ENCODE results near the gene FRMD6.
A peak's percentile ranks its signal among the peaks of the same experiment; 100 is the strongest.

Gene FRMD6

GRCh38 chr14:51650716-51651387 is 858 bp upstream of the FRMD6 start:
- no peak for DNase-seq (ENCODE audit: low read depth)
- TF ChIP-seq, protein P1, sequence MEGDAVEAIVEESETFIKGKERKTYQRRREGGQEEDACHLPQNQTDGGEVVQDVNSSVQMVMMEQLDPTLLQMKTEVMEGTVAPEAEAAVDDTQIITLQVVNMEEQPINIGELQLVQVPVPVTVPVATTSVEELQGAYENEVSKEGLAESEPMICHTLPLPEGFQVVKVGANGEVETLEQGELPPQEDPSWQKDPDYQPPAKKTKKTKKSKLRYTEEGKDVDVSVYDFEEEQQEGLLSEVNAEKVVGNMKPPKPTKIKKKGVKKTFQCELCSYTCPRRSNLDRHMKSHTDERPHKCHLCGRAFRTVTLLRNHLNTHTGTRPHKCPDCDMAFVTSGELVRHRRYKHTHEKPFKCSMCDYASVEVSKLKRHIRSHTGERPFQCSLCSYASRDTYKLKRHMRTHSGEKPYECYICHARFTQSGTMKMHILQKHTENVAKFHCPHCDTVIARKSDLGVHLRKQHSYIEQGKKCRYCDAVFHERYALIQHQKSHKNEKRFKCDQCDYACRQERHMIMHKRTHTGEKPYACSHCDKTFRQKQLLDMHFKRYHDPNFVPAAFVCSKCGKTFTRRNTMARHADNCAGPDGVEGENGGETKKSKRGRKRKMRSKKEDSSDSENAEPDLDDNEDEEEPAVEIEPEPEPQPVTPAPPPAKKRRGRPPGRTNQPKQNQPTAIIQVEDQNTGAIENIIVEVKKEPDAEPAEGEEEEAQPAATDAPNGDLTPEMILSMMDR (IDR thresholded peaks at IDR 0.05; ENCODE audit: control insufficient read depth, insufficient read depth, low read depth, low read length, missing control alignments), result no peak

DNA sequence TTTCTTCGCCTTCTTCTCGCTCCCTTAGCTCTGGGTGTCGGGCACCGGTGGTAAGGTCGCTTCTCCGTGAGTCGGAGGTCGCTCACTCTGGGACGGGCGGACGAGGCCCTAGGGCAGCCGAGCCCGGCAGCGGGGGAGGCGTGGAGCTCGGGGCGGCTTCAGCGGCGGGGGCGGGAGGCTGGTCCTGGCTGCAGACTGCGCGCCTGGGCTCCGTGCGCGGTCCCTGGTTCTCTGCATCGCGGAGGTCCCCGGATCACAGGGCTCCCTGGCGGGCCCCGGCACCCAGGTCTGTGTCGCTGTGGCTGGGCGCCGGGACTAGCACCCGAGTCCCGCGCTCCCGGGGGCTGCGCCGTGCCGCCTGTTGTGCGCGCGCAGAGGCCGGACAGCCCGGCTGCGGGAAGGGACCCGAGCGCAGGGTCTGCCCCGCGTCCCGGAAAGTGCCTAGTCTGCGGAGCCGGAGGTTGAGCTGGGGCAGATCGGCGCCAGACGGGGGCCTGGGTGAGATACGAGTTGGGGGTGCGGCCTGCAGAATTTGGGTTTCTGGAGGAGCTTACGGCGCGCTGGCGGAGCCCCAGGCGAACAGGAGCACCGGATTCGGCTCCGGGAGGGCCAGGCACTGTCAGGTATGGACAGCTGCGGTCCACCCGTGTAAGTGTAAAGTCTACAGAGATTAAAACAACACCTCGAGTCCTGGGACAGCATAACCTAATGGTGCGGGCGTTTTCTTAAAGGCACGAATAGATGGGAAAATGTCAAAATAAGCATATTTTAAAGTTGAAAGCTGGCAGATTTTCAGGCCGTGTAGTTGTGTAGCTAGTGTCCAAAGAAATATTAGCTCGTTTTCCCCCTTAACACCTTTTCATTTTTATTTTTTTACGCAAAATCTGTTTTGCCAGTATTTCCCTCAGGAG is 713 bp downstream of the FRMD6 start:
- no peak for DNase-seq (ENCODE audit: low read depth)
- TF ChIP-seq, protein P1 (IDR thresholded peaks at IDR 0.05; ENCODE audit: control insufficient read depth, insufficient read depth, low read depth, low read length, missing control alignments), result no peak
- H3K4me3 ChIP-seq (ENCODE audit: control insufficient read depth, low read depth, low read length), result peak overlapping the region; percentile 77

More at GRCh38 chr14:51650716-51651387, 858 bp upstream of the FRMD6 start:
- peak overlapping the region; percentile 87 for H3K4me3 ChIP-seq (ENCODE audit: control insufficient read depth, low read depth, low read length)

- TF ChIP-seq, protein P1 (IDR thresholded peaks at IDR 0.05; ENCODE audit: control insufficient read depth, insufficient read depth, low read depth, low read length, missing control alignments), result no peak
- no peak for DNase-seq (ENCODE audit: low read depth)
- peak overlapping the region; percentile 77 for H3K4me3 ChIP-seq (ENCODE audit: control insufficient read depth, low read depth, low read length)
Measured at GRCh38 chr14:51653079-51653774, 1.5 kb downstream of the FRMD6 start.

DNA sequence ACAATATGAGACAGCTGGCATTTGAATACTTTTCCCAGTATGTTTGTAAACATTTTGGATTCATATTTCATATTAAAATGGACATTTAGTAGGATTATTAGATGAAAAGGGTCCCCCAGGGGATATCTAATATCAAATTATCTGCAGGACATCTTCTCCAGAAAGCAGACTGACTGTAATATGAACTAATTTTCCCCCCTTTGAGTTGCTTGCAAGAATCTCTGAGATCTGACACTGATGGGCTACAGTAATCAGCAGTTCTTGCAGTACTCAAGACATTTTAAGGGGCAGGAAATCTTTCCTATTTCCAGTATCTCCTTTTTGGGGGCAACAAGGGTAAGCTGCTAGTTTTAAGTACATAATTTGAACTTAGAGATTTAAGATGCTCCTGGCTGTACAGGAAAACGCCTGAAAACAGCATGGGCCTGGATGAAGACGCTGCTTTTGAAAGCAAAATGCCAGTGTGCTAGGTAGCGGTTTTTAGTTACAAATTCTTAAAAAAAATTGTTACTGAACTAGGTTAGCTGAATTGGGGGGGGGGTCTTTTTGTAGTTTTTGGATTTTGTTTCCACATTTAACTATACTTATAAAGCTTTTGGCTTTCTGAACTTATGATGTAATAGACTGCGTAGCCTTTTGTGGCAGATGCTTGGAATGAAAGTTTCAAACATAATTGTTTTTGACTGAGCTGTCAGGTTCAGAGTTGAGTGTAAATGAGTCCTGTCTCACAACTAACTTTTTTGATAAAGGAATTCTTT is 2.2 kb downstream of the FRMD6 start:
- peak overlapping the region; percentile 77 for H3K4me3 ChIP-seq (ENCODE audit: control insufficient read depth, low read depth, low read length)
- TF ChIP-seq, protein P1 (IDR thresholded peaks at IDR 0.05; ENCODE audit: control insufficient read depth, insufficient read depth, low read depth, low read length, missing control alignments), result no peak
- no peak for DNase-seq (ENCODE audit: low read depth)

DNA sequence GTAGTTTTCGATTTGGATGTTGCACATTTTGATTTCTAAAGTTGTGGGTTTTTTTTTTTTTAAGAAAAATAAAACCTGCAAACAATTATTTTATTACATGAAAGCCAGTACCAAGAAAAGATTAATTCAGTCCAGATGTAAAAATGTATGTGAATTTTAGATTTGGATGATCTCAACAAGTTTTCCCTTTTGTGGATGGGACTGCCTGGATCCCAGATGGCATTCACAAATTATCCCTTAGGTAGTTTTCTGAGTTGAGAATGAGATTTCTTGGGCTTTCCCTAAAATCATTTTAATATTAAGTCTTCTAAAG is 2.8 kb downstream of the FRMD6 start:
- DNase-seq (ENCODE audit: low read depth), result no peak
- H3K4me3 ChIP-seq (ENCODE audit: control insufficient read depth, low read depth, low read length), result peak overlapping the region; percentile 77
- TF ChIP-seq, protein P1 (IDR thresholded peaks at IDR 0.05; ENCODE audit: control insufficient read depth, insufficient read depth, low read depth, low read length, missing control alignments), result no peak

GRCh38 chr14:51657762-51658161 is 6.1 kb downstream of the FRMD6 start:
- H3K4me3 ChIP-seq (ENCODE audit: control insufficient read depth, low read depth, low read length), result peak overlapping the region; percentile 35
- DNase-seq (ENCODE audit: low read depth), result no peak
- TF ChIP-seq, protein P1 (IDR thresholded peaks at IDR 0.05; ENCODE audit: control insufficient read depth, insufficient read depth, low read depth, low read length, missing control alignments), result no peak
